ENCODE results near the gene NHLRC1. TPM values are rescaled to one million over a fixed set of nuclear protein-coding genes. Genes with fewer than 3 reads are reported as not detected.

The NHLRC1 gene
- total RNA-seq, 1 donor, result 3.0 TPM

GRCh38 chr6:18139935-18140621, 17.6 kb upstream of the NHLRC1 start:
- TF ChIP-seq CTCF (IDR thresholded peaks at IDR 0.05; ENCODE audit: insufficient read depth, low read length), result no peak
- no peak for DNase-seq (ENCODE audit: low read depth)
- H3K4me3 ChIP-seq (ENCODE audit: low read depth, low read length), result no peak overlapping the region

GRCh38 chr6:18138906-18139305, 16.4 kb upstream of the NHLRC1 start:
- TF ChIP-seq CTCF (IDR thresholded peaks at IDR 0.05; ENCODE audit: insufficient read depth, low read length), result no peak

DNA sequence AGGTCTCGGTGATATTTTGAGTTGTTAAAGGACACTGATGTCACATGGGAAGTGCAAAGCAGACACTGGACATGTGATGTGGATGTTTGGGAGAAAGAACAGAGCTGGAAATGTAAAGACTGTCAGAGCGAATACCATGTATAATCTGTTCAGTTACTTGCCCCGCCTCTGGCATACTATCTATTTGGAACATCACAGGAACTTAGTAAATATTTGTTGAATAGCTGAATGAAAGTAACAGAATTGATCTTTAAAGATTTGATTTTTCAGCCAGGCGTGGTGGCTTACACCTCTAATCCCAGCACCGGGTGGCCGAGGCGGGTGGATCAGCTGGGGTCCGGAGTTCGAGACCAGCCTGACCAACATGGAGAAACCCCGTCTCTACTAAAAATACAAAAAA, 13.8 kb upstream of the NHLRC1 start:
- DNase-seq (ENCODE audit: low read depth), result no peak
- H3K4me3 ChIP-seq (ENCODE audit: low read depth, low read length), result no peak overlapping the region
- no peak for TF ChIP-seq CTCF (IDR thresholded peaks at IDR 0.05; ENCODE audit: insufficient read depth, low read length)

More at GRCh38 chr6:18138906-18139305, 16.4 kb upstream of the NHLRC1 start:
- no peak for DNase-seq (ENCODE audit: low read depth)
- no peak overlapping the region for H3K4me3 ChIP-seq (ENCODE audit: low read depth, low read length)

DNA sequence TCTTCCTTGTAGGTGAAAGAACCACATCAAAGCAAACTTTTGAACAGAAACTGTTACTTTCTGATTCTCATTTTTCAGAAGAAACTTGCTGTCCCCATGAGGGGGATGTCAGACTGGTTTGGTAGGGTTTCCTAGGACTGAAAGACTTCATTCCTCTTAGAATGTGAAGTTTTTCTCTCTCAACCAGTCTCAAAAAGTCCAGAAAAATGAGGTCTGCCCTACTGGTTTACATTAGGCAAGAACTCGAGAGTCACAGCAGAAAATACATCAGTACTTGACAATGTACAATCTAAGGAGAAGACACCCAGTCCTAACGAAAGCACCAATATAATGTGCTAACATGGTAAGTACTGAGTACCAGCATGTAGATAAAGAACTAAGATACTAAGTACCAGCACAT, 12.7 kb upstream of the NHLRC1 start:
- DNase-seq (ENCODE audit: low read depth), result no peak
- no peak for TF ChIP-seq CTCF (IDR thresholded peaks at IDR 0.05; ENCODE audit: insufficient read depth, low read length)
- H3K4me3 ChIP-seq (ENCODE audit: low read depth, low read length), result no peak overlapping the region

GRCh38 chr6:18132346-18132745, 9.9 kb upstream of the NHLRC1 start:
- TF ChIP-seq CTCF (IDR thresholded peaks at IDR 0.05; ENCODE audit: insufficient read depth, low read length), result no peak
- H3K4me3 ChIP-seq (ENCODE audit: low read depth, low read length), result no peak overlapping the region
- no peak for DNase-seq (ENCODE audit: low read depth)

GRCh38 chr6:18126121-18126520, 3.6 kb upstream of the NHLRC1 start:
- TF ChIP-seq CTCF (IDR thresholded peaks at IDR 0.05; ENCODE audit: insufficient read depth, low read length), result no peak
- peak; percentile 52 for DNase-seq (ENCODE audit: low read depth)
- no peak overlapping the region for H3K4me3 ChIP-seq (ENCODE audit: low read depth, low read length)
